HepG2 (cell line): ENCODE measurements around the gene SETD1B. TPM values are rescaled to one million over a fixed set of nuclear protein-coding genes. Genes with fewer than 3 reads are reported as not detected.
A peak's percentile ranks its signal among the peaks of the same experiment; 100 is the strongest.

ENCODE experiments used
- ATAC-seq: fragments of 200-7000 bp; cut with Tn5 transposase; 3 replicates; pipeline ENCODE4 v1.9.1; 2020; ENCODE audit warnings: mild to moderate bottlenecking, moderate library complexity
- BruUV-seq: library from RNA; stranded (reverse); fragments of 400-500 nt; replicated peaks from 2 replicates; lab custom pipeline; 2021; lab: Mats Ljungman, UMichigan
- CTCF ChIA-PET: fragments of 300-600 bp; formaldehyde crosslinking; extraction: SDS; loops from one replicate; lab custom pipeline; 2021; ENCODE audit warnings: low total read pairs, inconsistent platforms, low intra/inter-chr PET ratio; lab: Yijun Ruan, JAX
- POLR2A ChIA-PET: fragments of 350-600 bp; sonication (Branson Sonifier 250); formaldehyde crosslinking; loops from one replicate; lab custom pipeline; 2020; ENCODE audit warnings: antibody characterized with exemption, inconsistent platforms; lab: Yijun Ruan, JAX
- DNase-seq: peaks from one replicate; pipeline ENCODE4 v3.0.0-alpha.2; 2015; ENCODE audit warnings: low spot score
- FAIRE-seq: peaks from 3 replicates; lab custom pipeline; 2011; peaks lifted over from hg19 to GRCh38; lab: Jason Lieb, UNC
- H2AFZ ChIP-seq: one replicate; pipeline ENCODE4 v1.6.1; 2011; ENCODE audit warnings: low read length, inconsistent platforms
- H3K27ac ChIP-seq: fragments of 300-600 bp; 3 replicates; pipeline ENCODE4 v1.8.0; 2011; ENCODE audit warnings: mixed run types, mild to moderate bottlenecking, mixed read lengths, low read length, inconsistent platforms; ENCODE audit not compliant: insufficient read depth; ENCODE audit errors: extremely low read length
- H3K27me3 ChIP-seq, 2 experiments: fragments of 200-600 bp in 1 of 2; 2 replicates in 1 of 2; 3 replicates in 1 of 2; pipeline versions ENCODE4 v1.6.0 to v1.8.0; 2011; ENCODE audit warnings: low read length in 2 of 2, mild to moderate bottlenecking in 2 of 2, moderate library complexity in 2 of 2, inconsistent platforms in 1 of 2; ENCODE audit not compliant: insufficient read depth in 2 of 2, control insufficient read depth in 1 of 2
- H3K36me3 ChIP-seq, 2 experiments: fragments of 200-600 bp in 1 of 2; replicated peaks in 1 of 2; 2 replicates in 1 of 2; 3 replicates in 1 of 2; pipeline versions ENCODE4 v1.5.1 to v1.8.0; 2011; ENCODE audit warnings: low read length in 2 of 2, inconsistent platforms in 1 of 2; ENCODE audit not compliant: insufficient read depth in 2 of 2, control insufficient read depth in 1 of 2
- H3K4me1 ChIP-seq: 2 replicates; pipeline ENCODE4 v1.5.1; 2012; ENCODE audit warnings: low read length, inconsistent platforms; ENCODE audit not compliant: insufficient read depth
- H3K4me2 ChIP-seq: 2 replicates; pipeline ENCODE4 v1.6.0; 2011; ENCODE audit warnings: low read depth, low read length, inconsistent platforms
- H3K4me3 ChIP-seq, 3 experiments: fragments of 200-600 bp in 1 of 3; sonication (generic), shearing (Covaris generic) in 1 of 3; replicated peaks in 1 of 3; 2 replicates each; pipeline ENCODE4 v1.5.1; 2011 to 2016; ENCODE audit warnings: low read length in 3 of 3, inconsistent platforms in 2 of 3, low read depth in 2 of 3, mild to moderate bottlenecking in 2 of 3, control low read depth in 1 of 3, mixed read lengths in 1 of 3; ENCODE audit not compliant: insufficient read depth in 1 of 3
- H3K79me2 ChIP-seq: one replicate; pipeline ENCODE4 v1.6.1; 2011; ENCODE audit warnings: low read length, inconsistent platforms; ENCODE audit not compliant: insufficient read depth
- H3K9ac ChIP-seq: 2 replicates; pipeline ENCODE4 v1.6.0; 2011; ENCODE audit warnings: mild to moderate bottlenecking, low read depth, low read length, inconsistent platforms; ENCODE audit not compliant: insufficient read depth
- H3K9me3 ChIP-seq: 2 replicates; pipeline ENCODE4 v1.5.1; 2012; ENCODE audit warnings: mild to moderate bottlenecking, low read length
- H4K20me1 ChIP-seq: 2 replicates; pipeline ENCODE4 v1.6.0; 2011; ENCODE audit warnings: inconsistent platforms, mild to moderate bottlenecking, low read length, moderate library complexity; ENCODE audit not compliant: insufficient read depth
- AGO1 ChIP-seq: fragments of 200-400 bp; formaldehyde crosslinking; IDR thresholded peaks from 2 replicates; pipeline ENCODE4 v1.6.1; 2017; ENCODE audit warnings: mild to moderate bottlenecking, low read depth, low read length, moderate library complexity; ENCODE audit not compliant: poor library complexity, severe bottlenecking
- FOXJ3 ChIP-seq: sonication (generic); formaldehyde crosslinking; IDR thresholded peaks from 2 replicates; pipeline ENCODE4 v1.4.0; 2020; ENCODE audit warnings: missing genetic modification reagents, mild to moderate bottlenecking, borderline replicate concordance
- KDM5A ChIP-seq: fragments of 200-600 bp; sonication (generic); IDR thresholded peaks from 2 replicates; pipeline ENCODE4 v1.7.0; 2018; ENCODE audit warnings: antibody characterized with exemption, mild to moderate bottlenecking, low read length, borderline replicate concordance
- MED13 ChIP-seq: sonication (generic); formaldehyde crosslinking; IDR thresholded peaks from 2 replicates; pipeline ENCODE4 v1.5.0; 2020; ENCODE audit warnings: missing genetic modification reagents
- MEIS2 ChIP-seq: sonication (generic); formaldehyde crosslinking; IDR thresholded peaks from 2 replicates; pipeline ENCODE4 v1.9.0; 2021; ENCODE audit warnings: mild to moderate bottlenecking, missing genetic modification reagents
- NFKB2 ChIP-seq: sonication (generic); formaldehyde crosslinking; IDR thresholded peaks from 2 replicates; pipeline ENCODE4 v1.4.0; 2020; ENCODE audit warnings: missing genetic modification reagents, borderline replicate concordance
- RBFOX2 ChIP-seq: fragments of 200-400 bp; formaldehyde crosslinking; IDR thresholded peaks from 2 replicates; pipeline ENCODE4 v1.6.1; 2017; ENCODE audit warnings: low read depth, mild to moderate bottlenecking, low read length
- SALL2 ChIP-seq: sonication (generic); formaldehyde crosslinking; IDR thresholded peaks from 2 replicates; pipeline ENCODE4 v1.8.1; 2023; ENCODE audit warnings: mild to moderate bottlenecking, missing genetic modification reagents, inconsistent platforms
- ZFAT ChIP-seq: sonication (generic); formaldehyde crosslinking; conservative IDR thresholded peaks from 2 replicates; pipeline ENCODE4 v1.8.1; 2023; ENCODE audit warnings: missing genetic modification reagents, inconsistent platforms
- ZNF354B ChIP-seq: sonication (generic); formaldehyde crosslinking; IDR thresholded peaks from 2 replicates; pipeline ENCODE4 v1.8.0; 2022; ENCODE audit warnings: mild to moderate bottlenecking, missing genetic modification reagents
- ZNF441 ChIP-seq: sonication (generic); formaldehyde crosslinking; IDR thresholded peaks from 2 replicates; pipeline ENCODE4 v1.7.0; 2021; ENCODE audit warnings: missing genetic modification reagents, borderline replicate concordance
- ZNF639 ChIP-seq: conservative IDR thresholded peaks from 2 replicates; pipeline ENCODE4 v1.6.1; 2018; ENCODE audit warnings: missing genetic modification reagents
- ZSCAN12 ChIP-seq: sonication (generic); formaldehyde crosslinking; IDR thresholded peaks from 2 replicates; pipeline ENCODE4 v1.9.0; 2021; ENCODE audit warnings: mild to moderate bottlenecking, missing genetic modification reagents
- WGBS: methylation state at CpG from one replicate; pipeline ENCODE4 v1.1.6; 2017; ENCODE audit warnings: low lambda C conversion rate; 5-methylcytosine and 5-hydroxymethylcytosine counted together
- in situ Hi-C: cut with HindIII; loops from 2 replicates; pipeline ENCODE4 v1.10.0; 2017; ENCODE audit warnings: low pct_unique_long_range_greater_than_20kb; ENCODE audit not compliant: extremely low pct_ligation_motif_present
- intact Hi-C: fragments of 100-400 bp; cut with micrococcal nuclease; formaldehyde crosslinking; loops from one replicate; pipeline ENCODE4 v1.10.0; 2022; ENCODE audit not compliant: unreplicated experiment
- polyA plus RNA-seq, 8 experiments: library from polyadenylated mRNA; depleted of rRNA in 3 of 8; stranded (reverse) in 7 of 8; unstranded in 1 of 8; fragments of >200 nt; fragmentation: Illumina TruSeq in 4 of 8; extraction: Trizol in 4 of 8; gene quantifications; 2 replicates each; pipeline versions ENCODE4 v1.2.1 to v1.2.3, GENCODE V29; 2011 to 2016; ENCODE audit warnings: low read depth in 4 of 8, missing spikeins in 1 of 8, mixed read lengths in 1 of 8; ENCODE audit not compliant: insufficient read depth in 1 of 8
- total RNA-seq, 5 experiments: library from RNA; depleted of rRNA; stranded (reverse); fragments of >200 nt; fragmentation: Illumina TruSeq; extraction: Trizol; gene quantifications; 2 replicates each; pipeline ENCODE4 v1.2.3, GENCODE V29; 2016; ENCODE audit warnings: low read depth in 1 of 5
- TF ChIP-seq, protein P1 (sequence below): sonication (generic); formaldehyde crosslinking; IDR thresholded peaks from 2 replicates; pipeline ENCODE4 v1.4.0; 2020; ENCODE audit warnings: missing genetic modification reagents
- TF ChIP-seq, protein P2 (sequence below): sonication (generic); formaldehyde crosslinking; IDR thresholded peaks from 2 replicates; pipeline ENCODE4 v1.4.0; 2020; ENCODE audit warnings: missing genetic modification reagents
- TF ChIP-seq, protein P3 (sequence below): sonication (generic); formaldehyde crosslinking; IDR thresholded peaks from 2 replicates; pipeline ENCODE4 v1.5.1; 2020; ENCODE audit warnings: mild to moderate bottlenecking, missing genetic modification reagents

The SETD1B gene
- total and polyA plus RNA-seq, 2 of the 13 experiments (the other 11 are each of a cell fraction or from before 2014, with no cell fraction given): 1.1 to 1.4 TPM

DNA sequence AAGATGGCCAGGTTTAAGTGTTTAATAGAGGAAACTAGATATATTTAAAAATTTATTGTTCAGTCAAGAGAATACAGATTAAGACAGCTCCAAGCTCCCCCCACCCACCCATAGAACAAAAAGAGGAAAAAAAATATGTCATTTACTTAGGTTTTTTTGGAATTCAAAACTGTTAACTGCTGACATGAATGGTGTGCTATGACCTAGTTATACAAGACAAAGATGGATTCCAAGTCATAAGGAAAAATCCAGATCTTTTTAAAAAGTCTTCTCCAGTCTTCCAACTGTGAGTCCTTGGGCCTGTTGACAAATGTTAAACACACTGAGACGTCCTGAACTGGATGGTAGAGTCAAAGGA is 1.3 kb upstream of the SETD1B start:
- intact Hi-C loops: no loop called here
- TF ChIP-seq SALL2 (0 out of 2 replicates have a peak, but pooled peaks have one; percentile 27), FOXJ3 (0 out of 2 replicates have a peak, but pooled peaks have one; percentile 48), ZFAT (CRISPR knock-in tag) (0 out of 2 replicates have a peak, but pooled peaks have one; percentile 37), NFKB2 (CRISPR knock-in tag) (no peak), MEIS2 (CRISPR knock-in tag) (0 out of 2 replicates have a peak, but pooled peaks have one; percentile 18), MED13 (CRISPR knock-in tag) (0 out of 2 replicates have a peak, but pooled peaks have one; percentile 18), ZNF441 (CRISPR knock-in tag) (no peak), ZNF639 (CRISPR knock-in tag) (no peak), AGO1 (no peak), KDM5A (peak; percentile 24; the same call in 1 of the 2 replicates), ZNF354B (CRISPR knock-in tag) (0 out of 2 replicates have a peak, but pooled peaks have one; percentile 3), ZSCAN12 (CRISPR knock-in tag) (0 out of 2 replicates have a peak, but pooled peaks have one; percentile 25), RBFOX2 (peak; percentile 63)
- TF ChIP-seq, protein P1, sequence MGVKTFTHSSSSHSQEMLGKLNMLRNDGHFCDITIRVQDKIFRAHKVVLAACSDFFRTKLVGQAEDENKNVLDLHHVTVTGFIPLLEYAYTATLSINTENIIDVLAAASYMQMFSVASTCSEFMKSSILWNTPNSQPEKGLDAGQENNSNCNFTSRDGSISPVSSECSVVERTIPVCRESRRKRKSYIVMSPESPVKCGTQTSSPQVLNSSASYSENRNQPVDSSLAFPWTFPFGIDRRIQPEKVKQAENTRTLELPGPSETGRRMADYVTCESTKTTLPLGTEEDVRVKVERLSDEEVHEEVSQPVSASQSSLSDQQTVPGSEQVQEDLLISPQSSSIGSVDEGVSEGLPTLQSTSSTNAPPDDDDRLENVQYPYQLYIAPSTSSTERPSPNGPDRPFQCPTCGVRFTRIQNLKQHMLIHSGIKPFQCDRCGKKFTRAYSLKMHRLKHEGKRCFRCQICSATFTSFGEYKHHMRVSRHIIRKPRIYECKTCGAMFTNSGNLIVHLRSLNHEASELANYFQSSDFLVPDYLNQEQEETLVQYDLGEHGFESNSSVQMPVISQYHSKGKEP (CRISPR knock-in tag): no peak
- TF ChIP-seq, protein P2, sequence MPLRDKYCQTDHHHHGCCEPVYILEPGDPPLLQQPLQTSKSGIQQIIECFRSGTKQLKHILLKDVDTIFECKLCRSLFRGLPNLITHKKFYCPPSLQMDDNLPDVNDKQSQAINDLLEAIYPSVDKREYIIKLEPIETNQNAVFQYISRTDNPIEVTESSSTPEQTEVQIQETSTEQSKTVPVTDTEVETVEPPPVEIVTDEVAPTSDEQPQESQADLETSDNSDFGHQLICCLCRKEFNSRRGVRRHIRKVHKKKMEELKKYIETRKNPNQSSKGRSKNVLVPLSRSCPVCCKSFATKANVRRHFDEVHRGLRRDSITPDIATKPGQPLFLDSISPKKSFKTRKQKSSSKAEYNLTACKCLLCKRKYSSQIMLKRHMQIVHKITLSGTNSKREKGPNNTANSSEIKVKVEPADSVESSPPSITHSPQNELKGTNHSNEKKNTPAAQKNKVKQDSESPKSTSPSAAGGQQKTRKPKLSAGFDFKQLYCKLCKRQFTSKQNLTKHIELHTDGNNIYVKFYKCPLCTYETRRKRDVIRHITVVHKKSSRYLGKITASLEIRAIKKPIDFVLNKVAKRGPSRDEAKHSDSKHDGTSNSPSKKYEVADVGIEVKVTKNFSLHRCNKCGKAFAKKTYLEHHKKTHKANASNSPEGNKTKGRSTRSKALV: 0 out of 2 replicates have a peak, but pooled peaks have one; percentile 48
- TF ChIP-seq, protein P3, sequence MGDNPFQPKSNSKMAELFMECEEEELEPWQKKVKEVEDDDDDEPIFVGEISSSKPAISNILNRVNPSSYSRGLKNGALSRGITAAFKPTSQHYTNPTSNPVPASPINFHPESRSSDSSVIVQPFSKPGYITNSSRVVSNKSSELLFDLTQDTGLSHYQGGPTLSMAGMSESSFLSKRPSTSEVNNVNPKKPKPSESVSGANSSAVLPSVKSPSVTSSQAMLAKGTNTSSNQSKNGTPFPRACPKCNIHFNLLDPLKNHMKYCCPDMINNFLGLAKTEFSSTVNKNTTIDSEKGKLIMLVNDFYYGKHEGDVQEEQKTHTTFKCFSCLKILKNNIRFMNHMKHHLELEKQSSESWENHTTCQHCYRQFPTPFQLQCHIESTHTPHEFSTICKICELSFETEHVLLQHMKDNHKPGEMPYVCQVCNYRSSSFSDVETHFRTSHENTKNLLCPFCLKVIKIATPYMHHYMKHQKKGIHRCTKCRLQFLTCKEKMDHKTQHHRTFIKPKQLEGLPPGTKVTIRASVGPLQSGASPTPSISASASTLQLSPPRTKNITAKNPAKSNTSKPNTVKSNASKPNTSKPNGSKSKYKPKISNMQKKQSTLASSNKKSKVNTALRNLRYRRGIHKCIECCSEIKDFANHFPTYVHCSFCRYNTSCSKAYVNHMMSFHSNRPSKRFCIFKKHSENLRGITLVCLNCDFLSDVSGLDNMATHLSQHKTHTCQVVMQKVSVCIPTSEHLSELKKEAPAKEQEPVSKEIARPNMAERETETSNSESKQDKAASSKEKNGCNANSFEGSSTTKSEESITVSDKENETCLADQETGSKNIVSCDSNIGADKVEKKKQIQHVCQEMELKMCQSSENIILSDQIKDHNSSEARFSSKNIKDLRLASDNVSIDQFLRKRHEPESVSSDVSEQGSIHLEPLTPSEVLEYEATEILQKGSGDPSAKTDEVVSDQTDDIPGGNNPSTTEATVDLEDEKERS: peak; percentile 71; the same call in 1 of the 2 replicates

More for the DNA sequence above, 1.3 kb upstream of the SETD1B start:
- ChIA-PET CTCF (no interaction called here), POLR2A (interaction anchor here (0.6 to 14.5 kb wide), 16 partner anchors 4 to 830 kb away, joined by 3 to 393 read pairs (median 6); partner anchors contain the start of genes HPD, PSMD9, RHOF and SETD1B)
- peak overlapping the region; percentile 98 for H3K9ac ChIP-seq
- 0 out of 2 replicates have a peak, but pooled peaks cover 2% of the 10 kb centered on the region for H4K20me1 ChIP-seq
- H3K27ac ChIP-seq: peak overlapping the region; percentile 99
- in situ Hi-C loops: no loop called here
- no peaks in the 10 kb centered on the region; a peak in 1 of 5 replicates for H3K27me3 ChIP-seq
- no peaks in the 10 kb centered on the region for H3K9me3 ChIP-seq
- ATAC-seq: no peak
- H3K79me2 ChIP-seq: peaks cover 62% of the 10 kb centered on the region
- 0% methylated on average over 1 of the region's 1 CpG for WGBS
- H3K4me1 ChIP-seq: peaks cover 44% of the 10 kb centered on the region
- no peak for FAIRE-seq
- peaks cover 0 to under 1% of the 10 kb centered on the region in 2 experiments; a peak in 1 of 5 replicates for H3K36me3 ChIP-seq
- no peak overlapping the region for H2AFZ ChIP-seq
- peak overlapping the region; percentile 96 for H3K4me2 ChIP-seq
- DNase-seq: no peak
- TSS peak; percentile 92 for BruUV-seq
- peak overlapping the region; percentile 71 to 80 (median 79) for H3K4me3 ChIP-seq
